H9 (cell line): Measurements from ENCODE around the gene TPT1. TPM values are rescaled to one million over a fixed set of nuclear protein-coding genes. Genes with fewer than 3 reads are reported as not detected.
A peak's percentile ranks its signal among the peaks of the same experiment; 100 is the strongest.

Source experiments
- DNase-seq: peaks from one replicate; pipeline ENCODE4 v3.0.0-alpha.2; 2017
- H2AFZ ChIP-seq: one replicate; pipeline ENCODE4 v1.6.1; 2013; ENCODE audit warnings: mild to moderate bottlenecking, low read length, control low read depth, moderate library complexity
- H2AK5ac ChIP-seq: 2 replicates; pipeline ENCODE4 v1.6.1; 2013; ENCODE audit warnings: low read length, control low read depth, mixed read lengths; ENCODE audit not compliant: insufficient read length
- H2BK120ac ChIP-seq: one replicate; pipeline ENCODE4 v1.6.1; 2013; ENCODE audit warnings: low read depth, mild to moderate bottlenecking, low read length, control low read depth, inconsistent platforms; ENCODE audit not compliant: poor library complexity, severe bottlenecking
- H2BK12ac ChIP-seq: 2 replicates; pipeline ENCODE4 v1.6.1; 2013; ENCODE audit warnings: low read length, control low read depth, mixed read lengths, low read depth; ENCODE audit not compliant: insufficient read length
- H2BK15ac ChIP-seq: 2 replicates; pipeline ENCODE4 v1.6.1; 2013; ENCODE audit warnings: low read depth, low read length, control low read depth
- H2BK20ac ChIP-seq: one replicate; pipeline ENCODE4 v1.6.1; 2013; ENCODE audit warnings: low read depth, mild to moderate bottlenecking, low read length, control low read depth, inconsistent platforms; ENCODE audit not compliant: poor library complexity, severe bottlenecking
- H2BK5ac ChIP-seq: 2 replicates; pipeline ENCODE4 v1.6.1; 2013; ENCODE audit warnings: low read length, control low read depth, mixed read lengths; ENCODE audit not compliant: insufficient read length
- H3K14ac ChIP-seq: 2 replicates; pipeline ENCODE4 v1.6.1; 2013; ENCODE audit warnings: low read length, control low read depth; ENCODE audit not compliant: insufficient read depth
- H3K18ac ChIP-seq: 2 replicates; pipeline ENCODE4 v1.6.1; 2013; ENCODE audit warnings: low read depth, mild to moderate bottlenecking, mixed read lengths, low read length, control low read depth; ENCODE audit not compliant: insufficient read length
- H3K23ac ChIP-seq: 2 replicates; pipeline ENCODE4 v1.6.1; 2013; ENCODE audit warnings: low read length, control low read depth, mixed read lengths, low read depth; ENCODE audit not compliant: insufficient read length
- H3K23me2 ChIP-seq: 2 replicates; pipeline ENCODE4 v1.6.1; 2013; ENCODE audit warnings: low read depth, mild to moderate bottlenecking, mixed read lengths, low read length, control low read depth; ENCODE audit not compliant: insufficient read length, poor library complexity, severe bottlenecking
- H3K27ac ChIP-seq: 2 replicates; pipeline ENCODE4 v1.5.1; 2013; ENCODE audit warnings: low read length, control low read depth, mixed read lengths, low read depth; ENCODE audit not compliant: insufficient read length
- H3K27me3 ChIP-seq: 2 replicates; pipeline ENCODE4 v1.6.1; 2013; ENCODE audit warnings: low read length, control low read depth, inconsistent platforms; ENCODE audit not compliant: insufficient read depth
- H3K4ac ChIP-seq: 2 replicates; pipeline ENCODE4 v1.6.1; 2013; ENCODE audit warnings: low read depth, mild to moderate bottlenecking, control low read depth, inconsistent platforms, low read length, moderate library complexity
- H3K4me1 ChIP-seq: 2 replicates; pipeline ENCODE4 v1.6.1; 2013; ENCODE audit warnings: low read length, control low read depth, inconsistent platforms; ENCODE audit not compliant: insufficient read depth
- H3K4me2 ChIP-seq: 2 replicates; pipeline ENCODE4 v1.6.1; 2013; ENCODE audit warnings: low read length, control low read depth, mixed read lengths; ENCODE audit not compliant: insufficient read length, insufficient read depth
- H3K56ac ChIP-seq: 2 replicates; pipeline ENCODE4 v1.6.1; 2013; ENCODE audit warnings: low read depth, mild to moderate bottlenecking, mixed read lengths, low read length, control low read depth; ENCODE audit not compliant: insufficient read length
- H3K79me1 ChIP-seq: 2 replicates; pipeline ENCODE4 v1.6.1; 2013; ENCODE audit warnings: low read depth, mild to moderate bottlenecking, moderate library complexity, low read length, control low read depth, inconsistent platforms; ENCODE audit not compliant: insufficient read depth, poor library complexity, severe bottlenecking
- H3K79me2 ChIP-seq: 2 replicates; pipeline ENCODE4 v1.6.1; 2013; ENCODE audit warnings: low read length, control low read depth, inconsistent platforms; ENCODE audit not compliant: insufficient read depth
- H3K9ac ChIP-seq: 2 replicates; pipeline ENCODE4 v1.6.1; 2013; ENCODE audit warnings: low read length, control low read depth, mixed read lengths; ENCODE audit not compliant: insufficient read length; ENCODE audit errors: extremely low read depth
- H3K9me3 ChIP-seq: one replicate; pipeline ENCODE4 v1.6.1; 2013; ENCODE audit warnings: low read depth, low read length, inconsistent platforms; ENCODE audit not compliant: control insufficient read depth
- H3T11ph ChIP-seq: one replicate; pipeline ENCODE4 v1.6.1; 2013; ENCODE audit warnings: mild to moderate bottlenecking, low read length, control low read depth, inconsistent platforms
- H4K20me1 ChIP-seq: one replicate; pipeline ENCODE4 v1.6.1; 2013; ENCODE audit not compliant: control insufficient read depth, insufficient read length, insufficient read depth
- H4K5ac ChIP-seq: 2 replicates; pipeline ENCODE4 v1.6.1; 2013; ENCODE audit warnings: low read depth, mild to moderate bottlenecking, mixed read lengths, low read length, control low read depth; ENCODE audit not compliant: insufficient read length
- H4K8ac ChIP-seq: replicated peaks from 2 replicates; pipeline ENCODE4 v1.6.1; 2013; ENCODE audit warnings: low read length, control low read depth, mixed read lengths, low read depth; ENCODE audit not compliant: insufficient read length
- H4K91ac ChIP-seq: 2 replicates; pipeline ENCODE4 v1.6.1; 2013; ENCODE audit warnings: low read depth, mild to moderate bottlenecking, moderate library complexity, mixed read lengths, low read length, control low read depth; ENCODE audit not compliant: insufficient read length
- H3K27ac Mint-ChIP-seq, 3 experiments: 2 replicates in 2 of 3; 3 replicates in 1 of 3; pipeline ENCODE4 v1.8.0; 2020 to 2021; ENCODE audit warnings: mixed read lengths in 3 of 3, mild to moderate bottlenecking in 1 of 3, moderate library complexity in 1 of 3
- H3K27me3 Mint-ChIP-seq: 2 replicates; pipeline ENCODE4 v1.8.0; 2021; ENCODE audit warnings: low read depth, mild to moderate bottlenecking, moderate library complexity, mixed read lengths
- H3K36me3 Mint-ChIP-seq, 3 experiments: 2 replicates in 2 of 3; 3 replicates in 1 of 3; pipeline ENCODE4 v1.8.0; 2020 to 2021; ENCODE audit warnings: low read depth in 3 of 3, mixed read lengths in 3 of 3; ENCODE audit not compliant: insufficient read depth in 1 of 3
- H3K4me1 Mint-ChIP-seq, 2 experiments: 2 replicates each; pipeline ENCODE4 v1.8.0; 2020; ENCODE audit warnings: mixed read lengths in 2 of 2
- H3K4me3 Mint-ChIP-seq, 2 experiments: 2 replicates in 1 of 2; 3 replicates in 1 of 2; pipeline ENCODE4 v1.8.0; 2020 to 2021; ENCODE audit warnings: mild to moderate bottlenecking in 2 of 2, mixed read lengths in 2 of 2, moderate library complexity in 1 of 2
- H3K9me3 Mint-ChIP-seq, 2 experiments: 2 replicates in 1 of 2; 3 replicates in 1 of 2; pipeline ENCODE4 v1.8.0; 2020; ENCODE audit warnings: mild to moderate bottlenecking in 2 of 2, mixed read lengths in 2 of 2, moderate library complexity in 1 of 2
- WGBS: extraction: QIAGEN DNeasy Blood & Tissue Kit; methylation state at CpG from one replicate; pipeline ENCODE4 v1.1.7; 2013; ENCODE audit warnings: missing lambda C conversion rate, low lambda C conversion rate, mixed read lengths; ENCODE audit not compliant: insufficient read length; ENCODE audit errors: extremely low coverage; 5-methylcytosine and 5-hydroxymethylcytosine counted together
- total RNA-seq: library from RNA; stranded (reverse); gene quantifications from 2 replicates; pipeline ENCODE4 v1.2.1, GENCODE V29; 2021
- TF ChIP-seq, protein P1 (sequence below): fragments of 200-600 bp; sonication (generic); conservative IDR thresholded peaks from 3 replicates; pipeline ENCODE4 v1.8.0; 2021; ENCODE audit warnings: antibody characterized with exemption, mild to moderate bottlenecking

Gene TPT1
- total RNA-seq, 1 experiment from 2014 or later = 2,205 TPM

DNA sequence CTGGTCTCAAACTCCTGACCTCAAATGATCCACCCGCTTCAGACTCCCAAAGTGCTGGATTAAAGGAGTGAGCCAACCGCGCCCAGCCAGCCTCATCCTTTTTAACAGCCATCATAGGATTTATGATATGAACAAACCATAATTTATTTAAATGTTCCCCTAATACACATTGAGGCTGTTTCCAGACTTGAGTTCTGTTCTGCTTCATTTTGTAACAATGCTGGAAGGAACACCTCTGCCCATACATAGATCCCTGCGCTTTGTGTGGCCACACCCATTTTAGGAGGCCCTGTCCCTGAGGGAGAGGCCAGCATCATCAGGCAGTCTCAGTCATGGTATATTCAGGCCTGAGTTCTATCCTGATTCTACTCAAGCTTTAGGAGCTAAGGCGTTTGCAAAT lies 35.9 kb downstream of the TPT1 start:
- Histone ChIP-seq H3K4ac (no peak overlapping the region), H3K9ac (no peak overlapping the region), H2BK20ac (no peak overlapping the region), H3K79me1 (no peaks in the 10 kb centered on the region), H3K27me3 (no peaks in the 10 kb centered on the region), H3K18ac (no peak overlapping the region), H3K14ac (no peak overlapping the region), H2BK12ac (no peak overlapping the region), H4K91ac (no peak overlapping the region), H3K79me2 (no peaks in the 10 kb centered on the region), H4K8ac (no peak overlapping the region), H2BK120ac (no peak overlapping the region), H3K4me1 (peaks cover 11% of the 10 kb centered on the region; the same call in 1 of the 2 replicates), H4K20me1 (no peaks in the 10 kb centered on the region), H3K23me2 (no peaks in the 10 kb centered on the region), H3K4me2 (no peak overlapping the region), H2BK5ac (no peak overlapping the region), H3K27ac (no peak overlapping the region), H2AFZ (no peak overlapping the region), H2AK5ac (no peak overlapping the region), H3T11ph (no peak overlapping the region), H2BK15ac (no peak overlapping the region), H4K5ac (no peak overlapping the region), H3K23ac (no peak overlapping the region), H3K56ac (no peak overlapping the region), H3K9me3 (no peaks in the 10 kb centered on the region)
- no peak overlapping the region for H3K4me3 Mint-ChIP-seq
- peaks cover 22 to 34% of the 10 kb centered on the region in 2 experiments for H3K4me1 Mint-ChIP-seq
- no CpG with 5 or more reads among the region's 5 CpGs for WGBS
- no peak for DNase-seq
- H3K27me3 Mint-ChIP-seq = no peaks in the 10 kb centered on the region; the same call in 1 of the 2 replicates
- TF ChIP-seq, protein P1, sequence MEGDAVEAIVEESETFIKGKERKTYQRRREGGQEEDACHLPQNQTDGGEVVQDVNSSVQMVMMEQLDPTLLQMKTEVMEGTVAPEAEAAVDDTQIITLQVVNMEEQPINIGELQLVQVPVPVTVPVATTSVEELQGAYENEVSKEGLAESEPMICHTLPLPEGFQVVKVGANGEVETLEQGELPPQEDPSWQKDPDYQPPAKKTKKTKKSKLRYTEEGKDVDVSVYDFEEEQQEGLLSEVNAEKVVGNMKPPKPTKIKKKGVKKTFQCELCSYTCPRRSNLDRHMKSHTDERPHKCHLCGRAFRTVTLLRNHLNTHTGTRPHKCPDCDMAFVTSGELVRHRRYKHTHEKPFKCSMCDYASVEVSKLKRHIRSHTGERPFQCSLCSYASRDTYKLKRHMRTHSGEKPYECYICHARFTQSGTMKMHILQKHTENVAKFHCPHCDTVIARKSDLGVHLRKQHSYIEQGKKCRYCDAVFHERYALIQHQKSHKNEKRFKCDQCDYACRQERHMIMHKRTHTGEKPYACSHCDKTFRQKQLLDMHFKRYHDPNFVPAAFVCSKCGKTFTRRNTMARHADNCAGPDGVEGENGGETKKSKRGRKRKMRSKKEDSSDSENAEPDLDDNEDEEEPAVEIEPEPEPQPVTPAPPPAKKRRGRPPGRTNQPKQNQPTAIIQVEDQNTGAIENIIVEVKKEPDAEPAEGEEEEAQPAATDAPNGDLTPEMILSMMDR = no peak
- H3K36me3 Mint-ChIP-seq = no peaks in the 10 kb centered on the region
- peak overlapping the region in 1 of 3 experiments; percentile 46; a peak in 1 of 7 replicates for H3K27ac Mint-ChIP-seq
- no peaks in the 10 kb centered on the region for H3K9me3 Mint-ChIP-seq
